H1 (cell line): ENCODE results near the gene TMTC2. TPM values are rescaled to one million over a fixed set of nuclear protein-coding genes. Genes with fewer than 3 reads are reported as not detected.

Experiments used
- CTCF ChIA-PET: fragments of 300-600 bp; sonication (Branson Sonifier 250); formaldehyde crosslinking; loops from one replicate; lab custom pipeline; 2021; ENCODE audit not compliant: partially characterized antibody; lab: Charles Lee
- POLR2A ChIA-PET: fragments of 300-600 bp; sonication (Branson Sonifier 250); formaldehyde crosslinking; loops from one replicate; lab custom pipeline; 2021; ENCODE audit warnings: inconsistent platforms; ENCODE audit not compliant: partially characterized antibody; lab: Charles Lee
- DNase-seq, 2 experiments: peaks; one replicate each; pipeline versions ENCODE4 v3.0.0 to v3.0.0-alpha.2; 2010 to 2022; ENCODE audit warnings: low spot score in 2 of 2, low read depth in 1 of 2, mixed read lengths in 1 of 2
- FAIRE-seq: peaks from 2 replicates; lab custom pipeline; 2011; peaks lifted over from hg19 to GRCh38; lab: Jason Lieb, UNC
- H2AFZ ChIP-seq: 2 replicates; pipeline ENCODE4 v1.8.1; 2012; ENCODE audit warnings: low read length, inconsistent platforms
- H2AK5ac ChIP-seq: 2 replicates; pipeline ENCODE4 v1.6.1; 2013; ENCODE audit warnings: low read depth, low read length
- H2BK120ac ChIP-seq: replicated peaks from 2 replicates; pipeline ENCODE3; 2013; ENCODE audit warnings: low read depth, low read length, inconsistent platforms
- H2BK12ac ChIP-seq: 2 replicates; pipeline ENCODE4 v1.6.1; 2013; ENCODE audit warnings: low read depth, low read length
- H2BK15ac ChIP-seq: 2 replicates; pipeline ENCODE4 v1.6.1; 2013; ENCODE audit warnings: low read length
- H2BK20ac ChIP-seq: 2 replicates; pipeline ENCODE4 v1.6.1; 2013; ENCODE audit warnings: low read length
- H2BK5ac ChIP-seq: 2 replicates; pipeline ENCODE4 v1.6.1; 2013; ENCODE audit warnings: low read depth, low read length
- H3K14ac ChIP-seq: 2 replicates; pipeline ENCODE4 v1.6.1; 2013; ENCODE audit warnings: inconsistent platforms; ENCODE audit not compliant: insufficient read length
- H3K18ac ChIP-seq: 2 replicates; pipeline ENCODE4 v1.6.1; 2013; ENCODE audit warnings: low read length; ENCODE audit errors: extremely low read depth
- H3K23ac ChIP-seq: 2 replicates; pipeline ENCODE4 v1.6.1; 2013; ENCODE audit warnings: inconsistent platforms; ENCODE audit not compliant: insufficient read length
- H3K23me2 ChIP-seq: 2 replicates; pipeline ENCODE4 v1.6.1; 2013; ENCODE audit warnings: low read depth, low read length
- H3K27ac ChIP-seq: 2 replicates; pipeline ENCODE4 v1.6.1; 2011; ENCODE audit warnings: low read depth, low read length, inconsistent platforms
- H3K27me3 ChIP-seq, 4 experiments: replicated peaks in 1 of 4; 1 replicate in 1 of 4; 2 replicates in 3 of 4; pipeline versions ENCODE4 v1.6.1 to v1.8.1; 2011 to 2013; ENCODE audit warnings: low read length in 3 of 4, mild to moderate bottlenecking in 3 of 4, inconsistent platforms in 2 of 4, mixed read lengths in 2 of 4, moderate library complexity in 1 of 4; ENCODE audit not compliant: control insufficient read depth in 3 of 4, insufficient read depth in 3 of 4; ENCODE audit errors: extremely low read depth in 1 of 4
- H3K36me3 ChIP-seq, 4 experiments: 2 replicates each; pipeline versions ENCODE4 v1.6.1 to v1.8.1; 2011 to 2013; ENCODE audit warnings: mild to moderate bottlenecking in 4 of 4, low read length in 3 of 4, moderate library complexity in 2 of 4, control low read depth in 1 of 4, inconsistent platforms in 1 of 4; ENCODE audit not compliant: insufficient read depth in 4 of 4, control insufficient read depth in 2 of 4
- H3K4ac ChIP-seq: replicated peaks from 2 replicates; pipeline ENCODE3; 2013; ENCODE audit warnings: low read length, low read depth, mixed read lengths, inconsistent platforms; ENCODE audit not compliant: insufficient read length
- H3K4me1 ChIP-seq, 4 experiments: replicated peaks in 1 of 4; 1 replicate in 1 of 4; 2 replicates in 3 of 4; pipeline versions ENCODE4 v1.6.1 to v1.8.1; 2011 to 2013; ENCODE audit warnings: low read length in 3 of 4, inconsistent platforms in 2 of 4, mixed read lengths in 1 of 4; ENCODE audit not compliant: insufficient read depth in 4 of 4, control insufficient read depth in 3 of 4
- H3K4me2 ChIP-seq, 2 experiments: 2 replicates each; pipeline versions ENCODE4 v1.6.1 to v1.8.1; 2011 to 2013; ENCODE audit warnings: low read depth in 2 of 2, low read length in 2 of 2, control low read depth in 1 of 2, inconsistent platforms in 1 of 2, mild to moderate bottlenecking in 1 of 2; ENCODE audit not compliant: insufficient read depth in 1 of 2
- H3K4me3 ChIP-seq, 4 experiments: fragments of 200-600, 300-600 bp in 1 of 4; sonication (generic), shearing (Covaris generic), sonication (Bioruptor Twin) in 1 of 4; 2 replicates each; pipeline versions ENCODE4 v1.5.1 to v1.8.1; 2011 to 2016; ENCODE audit warnings: low read length in 4 of 4, low read depth in 3 of 4, control low read depth in 2 of 4, inconsistent platforms in 2 of 4, mild to moderate bottlenecking in 2 of 4, mixed read lengths in 1 of 4, moderate library complexity in 1 of 4; ENCODE audit not compliant: insufficient read depth in 2 of 4; ENCODE audit errors: extremely low read depth in 1 of 4
- H3K56ac ChIP-seq: replicated peaks from 2 replicates; pipeline ENCODE3; 2013; ENCODE audit warnings: low read depth, mild to moderate bottlenecking, mixed read lengths, low read length, inconsistent platforms; ENCODE audit not compliant: insufficient read length
- H3K79me1 ChIP-seq: 2 replicates; pipeline ENCODE4 v1.6.1; 2013; ENCODE audit warnings: low read depth, low read length, control low read depth
- H3K79me2 ChIP-seq, 2 experiments: 2 replicates each; pipeline versions ENCODE4 v1.6.1 to v1.8.1; 2012 to 2013; ENCODE audit warnings: low read length in 2 of 2, mild to moderate bottlenecking in 2 of 2, inconsistent platforms in 1 of 2; ENCODE audit not compliant: insufficient read depth in 2 of 2, control insufficient read depth in 1 of 2
- H3K9ac ChIP-seq, 4 experiments: replicated peaks in 1 of 4; 1 replicate in 1 of 4; 2 replicates in 3 of 4; pipeline versions ENCODE4 v1.6.1 to v1.8.1; 2011 to 2013; ENCODE audit warnings: low read depth in 3 of 4, low read length in 3 of 4, control low read depth in 2 of 4, mild to moderate bottlenecking in 2 of 4, moderate library complexity in 2 of 4, inconsistent platforms in 1 of 4; ENCODE audit errors: extremely low read depth in 1 of 4
- H3K9me3 ChIP-seq, 2 experiments: 2 replicates each; pipeline versions ENCODE4 v1.6.1 to v1.8.1; 2012 to 2013; ENCODE audit warnings: mild to moderate bottlenecking in 2 of 2, moderate library complexity in 2 of 2, control low read depth in 1 of 2, inconsistent platforms in 1 of 2, low read depth in 1 of 2, low read length in 1 of 2, mixed read lengths in 1 of 2; ENCODE audit not compliant: insufficient read depth in 2 of 2
- H4K20me1 ChIP-seq, 2 experiments: replicated peaks in 1 of 2; 2 replicates each; pipeline versions ENCODE3 to v1.8.1; 2011 to 2013; ENCODE audit warnings: inconsistent platforms in 2 of 2, low read length in 2 of 2, mild to moderate bottlenecking in 1 of 2; ENCODE audit not compliant: insufficient read depth in 2 of 2, control insufficient read depth in 1 of 2
- H4K5ac ChIP-seq: 2 replicates; pipeline ENCODE4 v1.6.1; 2013; ENCODE audit warnings: low read length, low read depth, mixed read lengths, inconsistent platforms; ENCODE audit not compliant: insufficient read length
- H4K8ac ChIP-seq: 2 replicates; pipeline ENCODE4 v1.8.0; 2013; ENCODE audit warnings: mild to moderate bottlenecking, moderate library complexity, low read length, inconsistent platforms; ENCODE audit not compliant: insufficient read depth; ENCODE audit errors: extremely low read depth
- H4K91ac ChIP-seq: replicated peaks from 2 replicates; pipeline ENCODE3; 2013; ENCODE audit warnings: low read length, mixed read lengths, inconsistent platforms; ENCODE audit not compliant: insufficient read length
- BCL11A ChIP-seq, 2 experiments: IDR thresholded peaks; one replicate each; pipeline ENCODE4 v1.6.1; 2011; ENCODE audit warnings: low read depth in 2 of 2, low read length in 2 of 2, mild to moderate bottlenecking in 2 of 2
- CTCF ChIP-seq, 3 experiments: IDR thresholded peaks; 1 replicate in 2 of 3; 2 replicates in 1 of 3; pipeline versions ENCODE4 v1.5.1 to v1.6.1; 2011; ENCODE audit warnings: low read length in 3 of 3, mild to moderate bottlenecking in 3 of 3, inconsistent platforms in 2 of 3, low read depth in 1 of 3, moderate library complexity in 1 of 3; ENCODE audit not compliant: insufficient read depth in 1 of 3; ENCODE audit errors: control extremely low read depth in 1 of 3
- HDAC2 ChIP-seq, 2 experiments: fragments of 300-600 bp in 1 of 2; sonication (generic) in 1 of 2; IDR thresholded peaks; 2 replicates each; pipeline ENCODE4 v1.6.1; 2011 to 2012; ENCODE audit warnings: low read depth in 2 of 2, low read length in 2 of 2, mild to moderate bottlenecking in 2 of 2, moderate library complexity in 2 of 2, borderline replicate concordance in 1 of 2, inconsistent platforms in 1 of 2
- RAD21 ChIP-seq, 2 experiments: IDR thresholded peaks in 1 of 2; conservative IDR thresholded peaks in 1 of 2; 2 replicates each; pipeline ENCODE4 v1.6.1; 2011; ENCODE audit warnings: low read depth in 2 of 2, low read length in 2 of 2, improper control_type of control experiment in 1 of 2, inconsistent platforms in 1 of 2, mild to moderate bottlenecking in 1 of 2, moderate library complexity in 1 of 2
- SIN3A ChIP-seq, 2 experiments: IDR thresholded peaks in 1 of 2; conservative IDR thresholded peaks in 1 of 2; 2 replicates each; pipeline ENCODE4 v1.6.1; 2011 to 2012; ENCODE audit warnings: low read length in 2 of 2, improper control_type of control experiment in 1 of 2, low read depth in 1 of 2, mild to moderate bottlenecking in 1 of 2
- TBP ChIP-seq: IDR thresholded peaks from 2 replicates; pipeline ENCODE4 v1.6.1; 2011; ENCODE audit warnings: low read depth, low read length, improper control_type of control experiment
- WGBS, 2 experiments: shearing (Covaris generic) in 1 of 2; methylation state at CpG; one replicate each; pipeline versions ENCODE4 v1.1.6 to v1.1.7; 2013 to 2015; ENCODE audit warnings: low lambda C conversion rate in 2 of 2, mixed read lengths in 2 of 2, inconsistent platforms in 1 of 2, low coverage in 1 of 2, missing lambda C conversion rate in 1 of 2; ENCODE audit not compliant: insufficient replicate concordance in 2 of 2, insufficient coverage in 1 of 2, insufficient read length in 1 of 2; ENCODE audit errors: extremely low coverage in 1 of 2, missing lambda C conversion rate in 1 of 2; 5-methylcytosine and 5-hydroxymethylcytosine counted together
- polyA plus RNA-seq, 7 experiments: library from polyadenylated mRNA; depleted of rRNA in 3 of 7; stranded (reverse) in 5 of 7; unstranded in 2 of 7; fragments of >200 nt in 5 of 7; fragments of 200-250 nt in 2 of 7; gene quantifications; 1 replicate in 5 of 7; 2 replicates in 1 of 7; 4 replicates in 1 of 7; pipeline versions ENCODE4 v1.2.1 to v1.2.3, GENCODE V29; 2011 to 2013; ENCODE audit warnings: missing spikeins in 2 of 7, mixed read lengths in 2 of 7
- total RNA-seq: library from RNA; stranded (reverse); fragmentation: NEBNext Ultra II Directional; extraction: Animal tissue kit (Norgen Biotek cat#: 25700); gene quantifications from 2 replicates; pipeline ENCODE4 v1.2.1, GENCODE V29; 2021

TMTC2 gene
- total and polyA plus RNA-seq, 2 of the 8 experiments (the other 6 are each of a cell fraction or from before 2014, with no cell fraction given), result 2.3 to 3.9 TPM

GRCh38 chr12:83084516-83085234, 398.0 kb downstream of the TMTC2 start:
- POLR2A ChIA-PET, result no interaction called here
- DNase-seq (no peak), FAIRE-seq (no peak)
- Histone ChIP-seq H4K20me1 (no peaks in the 10 kb centered on the region), H3K79me1 (no peaks in the 10 kb centered on the region), H2AFZ (no peak overlapping the region), H3K14ac (no peak overlapping the region), H3K9ac (no peak overlapping the region), H4K5ac (no peak overlapping the region), H2BK20ac (no peak overlapping the region), H3K18ac (no peak overlapping the region), H3K9me3 (peaks cover 0 to 4% of the 10 kb centered on the region in 2 experiments; a peak in 1 of 4 replicates), H3K23ac (no peak overlapping the region), H3K4me3 (no peak overlapping the region), H3K4me1 (peaks cover 0 to 5% (median 1%) of the 10 kb centered on the region in 4 experiments; a peak in 2 of 7 replicates), H3K27ac (no peak overlapping the region), H4K8ac (no peak overlapping the region), H3K4me2 (no peak overlapping the region), H2BK5ac (no peak overlapping the region), H3K23me2 (no peaks in the 10 kb centered on the region), H2BK15ac (no peak overlapping the region), H4K91ac (no peak overlapping the region), H2AK5ac (no peak overlapping the region), H3K27me3 (no peaks in the 10 kb centered on the region), H3K56ac (no peak overlapping the region), H3K4ac (no peak overlapping the region), H3K79me2 (no peaks in the 10 kb centered on the region), H2BK12ac (no peak overlapping the region), H2BK120ac (no peak overlapping the region), H3K36me3 (no peaks in the 10 kb centered on the region; a peak in 1 of 8 replicates)
- no peak for TF ChIP-seq CTCF (IDR thresholded peaks at IDR 0.05; ENCODE audit: control extremely low read depth in 1 of 3, insufficient read depth in 1 of 3, low read depth in 1 of 3, low read length in 3 of 3)
- TF ChIP-seq SIN3A (conservative IDR thresholded peaks at IDR 0.05 in 1 of 2, IDR thresholded peaks at IDR 0.05 in 1 of 2; ENCODE audit: low read depth in 1 of 2, low read length in 2 of 2), result no peak
- no peak for TF ChIP-seq RAD21 (IDR thresholded peaks at IDR 0.05 in 1 of 2, conservative IDR thresholded peaks at IDR 0.05 in 1 of 2; ENCODE audit: low read depth in 2 of 2, low read length in 2 of 2)
- no peak for TF ChIP-seq BCL11A (IDR thresholded peaks at IDR 0.05; ENCODE audit: low read depth in 2 of 2, low read length in 2 of 2)
- TF ChIP-seq HDAC2 (IDR thresholded peaks at IDR 0.05; ENCODE audit: borderline replicate concordance in 1 of 2, low read depth in 2 of 2, low read length in 2 of 2), result no peak
- no peak for TF ChIP-seq TBP
- WGBS, 2 experiments, result 87% methylated on average over 3 of the region's 3 CpGs; no CpG with 5 or more reads in 1 of the 2 experiments
- CTCF ChIA-PET, result no interaction called here
